ENCODE data around the gene LRRC49.

Gene LRRC49

GRCh38 chr15:71052356-71052755 lies 159.7 kb downstream of the LRRC49 start:
- no peak for DNase-seq (ENCODE audit: low spot score)

GRCh38 chr15:71054286-71054952 lies 161.8 kb downstream of the LRRC49 start:
- no peak for DNase-seq (ENCODE audit: low spot score)

- DNase-seq (ENCODE audit: low spot score): no peak
Observed at GRCh38 chr15:71055461-71055860, 162.8 kb downstream of the LRRC49 start.

- no peak for DNase-seq (ENCODE audit: low spot score)
Observed at GRCh38 chr15:71056111-71056510, 163.5 kb downstream of the LRRC49 start.

- DNase-seq (ENCODE audit: low spot score): no peak
Observed at GRCh38 chr15:71057143-71057542, 164.5 kb downstream of the LRRC49 start.

GRCh38 chr15:71057581-71057980 lies 165.0 kb downstream of the LRRC49 start:
- DNase-seq (ENCODE audit: low spot score): no peak

GRCh38 chr15:71060983-71061382 lies 168.4 kb downstream of the LRRC49 start:
- no peak for DNase-seq (ENCODE audit: low spot score)

GRCh38 chr15:71066983-71067382 lies 174.4 kb downstream of the LRRC49 start:
- no peak for DNase-seq (ENCODE audit: low spot score)

GRCh38 chr15:71069693-71070092 lies 177.1 kb downstream of the LRRC49 start:
- DNase-seq (ENCODE audit: low spot score): no peak

GRCh38 chr15:71071529-71071928 lies 178.9 kb downstream of the LRRC49 start:
- DNase-seq (ENCODE audit: low spot score): no peak

GRCh38 chr15:71072423-71072822 lies 179.8 kb downstream of the LRRC49 start:
- DNase-seq (ENCODE audit: low spot score): no peak

- DNase-seq (ENCODE audit: low spot score): no peak
Observed at GRCh38 chr15:71078506-71079207, 186.0 kb downstream of the LRRC49 start.

GRCh38 chr15:71079208-71080044 lies 186.8 kb downstream of the LRRC49 start:
- DNase-seq (ENCODE audit: low spot score): no peak

GRCh38 chr15:71080166-71080565 lies 187.5 kb downstream of the LRRC49 start:
- DNase-seq (ENCODE audit: low spot score): no peak

- DNase-seq (ENCODE audit: low spot score): no peak
Observed at GRCh38 chr15:71080705-71081104, 188.1 kb downstream of the LRRC49 start.

- DNase-seq (ENCODE audit: low spot score): no peak
Observed at GRCh38 chr15:71082803-71083202, 190.2 kb downstream of the LRRC49 start.

- no peak for DNase-seq (ENCODE audit: low spot score)
Observed at GRCh38 chr15:71083349-71083748, 190.7 kb downstream of the LRRC49 start.

GRCh38 chr15:71084264-71084663 lies 191.6 kb downstream of the LRRC49 start:
- no peak for DNase-seq (ENCODE audit: low spot score)

GRCh38 chr15:71085809-71086208 lies 193.2 kb downstream of the LRRC49 start:
- no peak for DNase-seq (ENCODE audit: low spot score)

- DNase-seq (ENCODE audit: low spot score): no peak
Observed at GRCh38 chr15:71088155-71088554, 195.5 kb downstream of the LRRC49 start.

- no peak for DNase-seq (ENCODE audit: low spot score)
Observed at GRCh38 chr15:71088683-71089082, 196.1 kb downstream of the LRRC49 start.

GRCh38 chr15:71089801-71090200 lies 197.2 kb downstream of the LRRC49 start:
- no peak for DNase-seq (ENCODE audit: low spot score)

- no peak for DNase-seq (ENCODE audit: low spot score)
Observed at GRCh38 chr15:71091601-71092000, 199.0 kb downstream of the LRRC49 start.
